ENCODE measurements around the gene BMPR1A. TPM values are rescaled to one million over a fixed set of nuclear protein-coding genes. Genes with fewer than 3 reads are reported as not detected.

The BMPR1A gene
- total and polyA plus RNA-seq, 2 experiments from 2014 or later: 14.2 to 82.5 TPM

- peaks cover 69% of the 10 kb centered on the region for H3K79me2 ChIP-seq (replicated peaks; ENCODE audit: insufficient read depth)
- H3K4me2 ChIP-seq: no peak overlapping the region
- H3K9me2 ChIP-seq (ENCODE audit: insufficient read depth): no peaks in the 10 kb centered on the region
- no peak for ATAC-seq
- no peaks in the 10 kb centered on the region for H3K4me1 ChIP-seq (ENCODE audit: insufficient read depth)
- no peaks in the 10 kb centered on the region for H3K27me3 ChIP-seq (ENCODE audit: insufficient read depth)
- no peak for TF ChIP-seq CREB1 (CRISPR knock-in tag; IDR thresholded peaks at IDR 0.05; ENCODE audit: low read depth)
- TF ChIP-seq ZNF331 (CRISPR knock-in tag; IDR thresholded peaks at IDR 0.05; ENCODE audit: low read depth): no peak
- TF ChIP-seq CTCF (conservative IDR thresholded peaks at IDR 0.05; ENCODE audit: low read depth in 2 of 2): no peak
- TF ChIP-seq ETS1 (IDR thresholded peaks at IDR 0.05): no peak
- TF ChIP-seq JUNB (IDR thresholded peaks at IDR 0.05; ENCODE audit: unreplicated experiment): no peak
- TF ChIP-seq EZH2 (IDR thresholded peaks at IDR 0.05; ENCODE audit: low read depth, unreplicated experiment): no peak
- no peak for TF ChIP-seq STAT1 (IDR thresholded peaks at IDR 0.05; ENCODE audit: unreplicated experiment)
- TF ChIP-seq EZH2phosphoT487 (IDR thresholded peaks at IDR 0.05; ENCODE audit: unreplicated experiment): no peak
- no peak for TF ChIP-seq NANOG (IDR thresholded peaks at IDR 0.05; ENCODE audit: borderline replicate concordance)
- TF ChIP-seq POLR2AphosphoS5 (IDR thresholded peaks at IDR 0.05; ENCODE audit: low read depth): no peak
- TF ChIP-seq, protein P1, sequence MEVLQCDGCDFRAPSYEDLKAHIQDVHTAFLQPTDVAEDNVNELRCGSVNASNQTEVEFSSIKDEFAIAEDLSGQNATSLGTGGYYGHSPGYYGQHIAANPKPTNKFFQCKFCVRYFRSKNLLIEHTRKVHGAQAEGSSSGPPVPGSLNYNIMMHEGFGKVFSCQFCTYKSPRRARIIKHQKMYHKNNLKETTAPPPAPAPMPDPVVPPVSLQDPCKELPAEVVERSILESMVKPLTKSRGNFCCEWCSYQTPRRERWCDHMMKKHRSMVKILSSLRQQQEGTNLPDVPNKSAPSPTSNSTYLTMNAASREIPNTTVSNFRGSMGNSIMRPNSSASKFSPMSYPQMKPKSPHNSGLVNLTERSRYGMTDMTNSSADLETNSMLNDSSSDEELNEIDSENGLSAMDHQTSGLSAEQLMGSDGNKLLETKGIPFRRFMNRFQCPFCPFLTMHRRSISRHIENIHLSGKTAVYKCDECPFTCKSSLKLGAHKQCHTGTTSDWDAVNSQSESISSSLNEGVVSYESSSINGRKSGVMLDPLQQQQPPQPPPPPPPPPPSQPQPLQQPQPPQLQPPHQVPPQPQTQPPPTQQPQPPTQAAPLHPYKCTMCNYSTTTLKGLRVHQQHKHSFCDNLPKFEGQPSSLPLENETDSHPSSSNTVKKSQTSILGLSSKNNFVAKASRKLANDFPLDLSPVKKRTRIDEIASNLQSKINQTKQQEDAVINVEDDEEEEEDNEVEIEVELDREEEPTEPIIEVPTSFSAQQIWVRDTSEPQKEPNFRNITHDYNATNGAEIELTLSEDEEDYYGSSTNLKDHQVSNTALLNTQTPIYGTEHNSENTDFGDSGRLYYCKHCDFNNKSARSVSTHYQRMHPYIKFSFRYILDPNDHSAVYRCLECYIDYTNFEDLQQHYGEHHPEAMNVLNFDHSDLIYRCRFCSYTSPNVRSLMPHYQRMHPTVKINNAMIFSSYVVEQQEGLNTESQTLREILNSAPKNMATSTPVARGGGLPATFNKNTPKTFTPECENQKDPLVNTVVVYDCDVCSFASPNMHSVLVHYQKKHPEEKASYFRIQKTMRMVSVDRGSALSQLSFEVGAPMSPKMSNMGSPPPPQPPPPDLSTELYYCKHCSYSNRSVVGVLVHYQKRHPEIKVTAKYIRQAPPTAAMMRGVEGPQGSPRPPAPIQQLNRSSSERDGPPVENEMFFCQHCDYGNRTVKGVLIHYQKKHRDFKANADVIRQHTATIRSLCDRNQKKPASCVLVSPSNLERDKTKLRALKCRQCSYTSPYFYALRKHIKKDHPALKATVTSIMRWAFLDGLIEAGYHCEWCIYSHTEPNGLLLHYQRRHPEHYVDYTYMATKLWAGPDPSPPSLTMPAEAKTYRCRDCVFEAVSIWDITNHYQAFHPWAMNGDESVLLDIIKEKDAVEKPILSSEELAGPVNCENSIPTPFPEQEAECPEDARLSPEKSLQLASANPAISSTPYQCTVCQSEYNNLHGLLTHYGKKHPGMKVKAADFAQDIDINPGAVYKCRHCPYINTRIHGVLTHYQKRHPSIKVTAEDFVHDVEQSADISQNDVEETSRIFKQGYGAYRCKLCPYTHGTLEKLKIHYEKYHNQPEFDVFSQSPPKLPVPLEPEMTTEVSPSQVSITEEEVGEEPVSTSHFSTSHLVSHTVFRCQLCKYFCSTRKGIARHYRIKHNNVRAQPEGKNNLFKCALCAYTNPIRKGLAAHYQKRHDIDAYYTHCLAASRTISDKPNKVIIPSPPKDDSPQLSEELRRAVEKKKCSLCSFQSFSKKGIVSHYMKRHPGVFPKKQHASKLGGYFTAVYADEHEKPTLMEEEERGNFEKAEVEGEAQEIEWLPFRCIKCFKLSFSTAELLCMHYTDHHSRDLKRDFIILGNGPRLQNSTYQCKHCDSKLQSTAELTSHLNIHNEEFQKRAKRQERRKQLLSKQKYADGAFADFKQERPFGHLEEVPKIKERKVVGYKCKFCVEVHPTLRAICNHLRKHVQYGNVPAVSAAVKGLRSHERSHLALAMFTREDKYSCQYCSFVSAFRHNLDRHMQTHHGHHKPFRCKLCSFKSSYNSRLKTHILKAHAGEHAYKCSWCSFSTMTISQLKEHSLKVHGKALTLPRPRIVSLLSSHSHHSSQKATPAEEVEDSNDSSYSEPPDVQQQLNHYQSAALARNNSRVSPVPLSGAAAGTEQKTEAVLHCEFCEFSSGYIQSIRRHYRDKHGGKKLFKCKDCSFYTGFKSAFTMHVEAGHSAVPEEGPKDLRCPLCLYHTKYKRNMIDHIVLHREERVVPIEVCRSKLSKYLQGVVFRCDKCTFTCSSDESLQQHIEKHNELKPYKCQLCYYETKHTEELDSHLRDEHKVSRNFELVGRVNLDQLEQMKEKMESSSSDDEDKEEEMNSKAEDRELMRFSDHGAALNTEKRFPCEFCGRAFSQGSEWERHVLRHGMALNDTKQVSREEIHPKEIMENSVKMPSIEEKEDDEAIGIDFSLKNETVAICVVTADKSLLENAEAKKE (CRISPR knock-in tag; IDR thresholded peaks at IDR 0.05): no peak
- no peak for TF ChIP-seq ZNF114 (CRISPR knock-in tag; IDR thresholded peaks at IDR 0.05)
- Mint-ChIP-seq H3K27me3 (ENCODE audit: insufficient read depth, low read depth, poor library complexity) (no peaks in the 10 kb centered on the region), H3K4me3 (no peak overlapping the region), H3K4me1 (peaks cover 22% of the 10 kb centered on the region; the same call in 2 of the 3 replicates), H3K27ac (no peak overlapping the region), H3K9me3 (no peaks in the 10 kb centered on the region), H3K36me3 (ENCODE audit: low read depth) (peaks cover 29% of the 10 kb centered on the region)
- peaks cover 17% of the 10 kb centered on the region for H3K36me3 ChIP-seq (ENCODE audit: insufficient read depth)
- peak overlapping the region; percentile 5; the same call in 1 of the 2 replicates for H3K27ac ChIP-seq (ENCODE audit: low read depth)
- peaks cover 15% of the 10 kb centered on the region for H4K20me1 ChIP-seq (replicated peaks; ENCODE audit: insufficient read depth)
- no peak overlapping the region for H2AFZ ChIP-seq
- DNase-seq (ENCODE audit: low spot score): no peak
- H3K4me3 ChIP-seq: no peak overlapping the region
- H3F3A ChIP-seq (replicated peaks; ENCODE audit: low read depth): no peaks in the 10 kb centered on the region; the same call in 1 of the 2 replicates
These were observed 132.4 kb downstream of the BMPR1A start for GRCh38 chr10:86888585-86889381.
